HL-60/S4 treated with phorbol 12-myristate 13-acetate at 8.2 ng/mL for 4 days and 3 days (cell line): Measurements from ENCODE around the gene SLC43A2.
"Not testable (repeated sequence)": the region's sequence is repeated elsewhere in the genome, so short reads cannot be mapped to it uniquely, and the experiment has no call there.

Experiments
- in situ Hi-C: fragments of 300-500 bp; cut with MboI; formaldehyde crosslinking; loops from 2 replicates; pipeline ENCODE4 v1.15.0; 2022; ENCODE audit warnings: low sequenced_read_pairs

Gene SLC43A2

DNA sequence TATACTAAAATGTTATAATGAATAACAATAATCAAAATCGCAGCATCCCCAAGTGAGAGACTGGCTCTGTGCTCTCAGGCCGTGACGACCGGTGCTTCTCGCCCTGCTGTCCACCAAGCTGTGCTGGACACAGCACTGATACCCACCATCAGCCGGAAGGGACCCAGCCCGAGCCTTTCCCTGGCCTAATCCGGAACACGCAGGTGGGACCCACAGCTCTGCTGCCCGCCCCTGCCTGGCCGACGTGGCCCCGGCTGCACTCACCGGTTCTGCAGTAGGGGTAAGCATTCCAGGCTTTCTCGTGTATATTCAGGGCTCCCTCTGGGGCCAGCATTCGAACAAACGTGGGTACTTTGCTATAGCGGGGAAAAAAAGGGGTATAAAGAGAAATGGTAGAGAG lies 80.6 kb downstream of the SLC43A2 start:
- in situ Hi-C loops, result no loop called here

DNA sequence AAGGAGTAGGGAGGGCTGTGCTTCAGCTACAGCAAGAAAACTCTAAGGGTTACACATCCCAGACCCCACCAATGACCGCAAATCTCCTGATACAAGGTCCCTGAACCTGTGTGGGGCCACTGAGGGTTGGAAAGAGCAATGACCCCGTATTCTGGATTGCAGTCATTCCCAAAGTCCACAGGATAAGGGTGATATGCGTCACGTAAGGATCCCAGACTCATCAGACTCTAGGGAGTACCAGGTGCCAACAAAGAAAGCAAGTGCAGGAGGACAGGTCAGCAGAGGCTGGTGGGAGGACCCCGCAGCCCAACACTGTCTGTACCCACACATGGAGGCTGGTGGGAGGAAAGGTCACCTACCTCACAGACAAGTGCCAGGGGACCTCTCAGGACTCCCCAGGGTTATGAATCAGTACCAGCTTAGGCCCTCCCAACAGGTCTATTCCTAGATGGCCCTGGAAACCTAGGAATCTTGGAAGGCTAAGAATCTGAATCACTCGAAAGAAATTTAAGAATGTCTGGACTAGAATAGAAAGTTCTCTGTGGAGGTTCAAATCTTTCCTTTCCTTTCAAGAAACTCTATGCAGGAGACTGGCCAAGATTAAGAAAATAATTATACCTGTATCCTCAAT lies 82.2 kb downstream of the SLC43A2 start:
- in situ Hi-C loops, result no loop called here

DNA sequence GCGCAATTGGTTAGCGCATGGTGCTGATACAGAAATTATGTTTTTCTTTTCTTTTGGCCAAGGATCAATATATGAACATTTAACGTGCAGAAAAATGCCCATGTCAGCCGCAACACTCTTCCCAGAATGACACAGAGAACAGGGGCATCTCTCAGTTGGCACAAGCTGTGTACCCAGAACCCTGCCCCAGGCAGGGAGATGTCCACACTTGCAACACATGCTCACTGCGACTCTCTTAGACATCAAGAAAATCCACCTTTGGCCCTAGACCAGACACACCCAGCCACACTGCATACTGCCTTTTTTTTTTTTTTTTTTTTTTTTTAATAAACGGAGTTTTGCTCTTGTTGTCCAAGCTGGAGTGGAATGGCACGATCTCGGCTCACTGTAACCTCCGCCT lies 83.0 kb downstream of the SLC43A2 start:
- in situ Hi-C loops, result no loop called here

DNA sequence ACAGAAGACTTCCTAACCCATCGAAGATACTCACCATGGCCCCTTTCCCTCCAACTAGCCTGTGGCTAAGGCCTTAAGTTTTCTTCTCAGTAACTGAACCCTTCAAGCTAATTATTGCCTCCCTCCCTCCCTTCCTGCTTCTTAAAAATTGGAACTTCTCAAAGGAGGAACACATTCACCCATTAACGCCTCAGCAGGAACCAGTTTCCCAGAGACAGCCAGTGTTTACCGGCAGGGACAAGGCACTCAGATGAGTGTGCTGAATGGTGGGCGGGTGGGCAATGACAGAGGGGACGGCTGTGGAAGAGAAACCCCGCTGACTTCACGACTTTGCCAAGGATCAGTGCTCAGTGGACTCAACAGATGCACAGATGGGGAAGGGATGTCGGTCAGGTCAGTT lies 86.3 kb downstream of the SLC43A2 start:
- in situ Hi-C loops, result no loop called here

DNA sequence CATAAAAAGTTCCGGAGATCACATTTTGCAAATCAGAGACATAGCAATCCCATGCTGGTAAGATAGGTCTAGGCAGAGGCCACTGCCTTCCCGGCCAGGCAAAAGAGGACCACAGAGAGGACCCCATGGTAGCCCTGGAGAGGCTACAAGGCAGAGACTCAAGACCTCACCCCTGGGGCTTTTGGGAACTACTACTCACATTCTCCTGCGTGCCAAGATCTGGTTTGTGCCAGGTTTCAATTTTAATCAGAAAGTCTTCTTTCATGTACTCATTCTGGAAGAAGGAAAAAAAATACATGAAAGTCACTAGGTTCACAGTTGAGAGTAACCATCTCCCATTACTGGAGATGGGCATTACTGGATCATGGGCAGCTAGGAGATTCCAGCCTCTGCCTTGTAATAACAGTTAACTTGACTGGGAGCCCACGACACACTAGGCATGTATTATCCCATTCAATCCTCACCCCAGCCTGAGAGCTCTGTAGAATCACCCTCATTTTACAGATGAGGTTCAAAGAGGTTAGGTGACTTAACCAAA lies 87.2 kb downstream of the SLC43A2 start:
- in situ Hi-C loops, result no loop called here

DNA sequence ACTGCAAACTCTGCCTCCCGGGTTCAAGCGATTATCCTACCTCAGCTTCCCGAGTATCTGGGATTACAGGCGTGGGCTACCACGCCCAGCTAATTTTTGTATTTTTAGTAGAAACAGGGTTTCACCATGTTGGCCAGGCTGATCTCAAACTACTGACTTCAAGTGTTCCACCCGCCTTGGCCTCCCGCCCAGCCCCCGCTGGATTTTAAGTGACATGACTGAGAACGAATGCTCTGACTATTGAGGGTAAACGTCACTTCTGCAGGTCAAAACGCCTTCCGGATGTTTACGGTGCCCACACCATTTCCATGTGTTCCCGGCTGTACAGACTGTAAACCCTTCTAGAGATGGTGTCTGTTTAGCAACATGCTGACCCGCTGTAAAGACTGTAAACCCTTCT lies 88.8 kb downstream of the SLC43A2 start:
- in situ Hi-C loops, result no loop called here

DNA sequence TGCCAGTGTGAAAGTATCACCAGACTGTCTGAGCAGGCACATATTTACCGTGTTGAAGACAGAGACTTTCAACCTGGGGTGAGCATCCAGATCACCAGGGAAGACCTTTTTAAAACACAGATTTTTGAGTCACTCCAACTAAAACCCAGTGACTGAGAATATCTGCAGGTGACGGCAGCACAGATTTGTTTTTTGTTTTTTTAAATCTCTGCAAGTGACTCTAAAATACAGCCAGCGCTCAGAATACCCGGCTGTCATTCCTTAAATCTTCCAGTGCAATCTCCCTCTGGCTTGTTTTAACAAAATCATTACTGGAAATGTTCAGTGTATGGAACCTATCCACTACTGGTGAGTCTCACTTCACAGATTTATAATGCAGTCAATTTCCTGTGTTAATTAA lies 92.9 kb downstream of the SLC43A2 start:
- in situ Hi-C loops, result no loop called here

DNA sequence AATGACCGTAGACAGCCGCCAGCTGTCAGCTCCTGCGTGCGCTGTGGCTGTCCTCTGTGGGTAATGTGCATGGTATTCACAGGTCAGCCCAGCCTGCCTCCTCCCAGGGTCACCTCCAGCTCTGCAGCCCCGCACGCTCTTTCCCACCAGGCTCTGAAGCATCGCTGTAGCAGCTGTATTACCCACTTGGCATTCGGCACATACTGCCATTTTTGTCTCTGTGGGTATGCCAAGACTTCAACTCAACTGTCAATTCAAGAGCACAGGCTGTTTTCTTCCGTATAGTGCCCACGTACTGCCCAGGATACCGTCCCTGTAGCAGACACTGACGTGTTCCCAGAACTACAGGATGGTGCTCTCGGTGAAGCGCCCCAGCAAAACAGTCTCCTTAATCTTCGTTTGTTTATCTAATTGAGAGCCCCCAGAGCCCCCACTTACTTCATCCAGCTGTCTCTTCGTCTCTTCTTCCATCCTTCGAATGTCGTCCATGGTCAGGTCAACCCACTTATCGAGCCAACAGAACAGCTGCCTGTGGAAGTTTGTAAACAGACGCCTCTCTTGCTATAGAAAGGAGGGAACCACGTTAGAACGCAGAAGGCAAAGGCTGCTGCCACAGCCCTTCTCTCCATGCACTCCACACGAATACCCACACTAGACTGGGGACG lies 94.8 kb downstream of the SLC43A2 start:
- in situ Hi-C loops, result no loop called here

DNA sequence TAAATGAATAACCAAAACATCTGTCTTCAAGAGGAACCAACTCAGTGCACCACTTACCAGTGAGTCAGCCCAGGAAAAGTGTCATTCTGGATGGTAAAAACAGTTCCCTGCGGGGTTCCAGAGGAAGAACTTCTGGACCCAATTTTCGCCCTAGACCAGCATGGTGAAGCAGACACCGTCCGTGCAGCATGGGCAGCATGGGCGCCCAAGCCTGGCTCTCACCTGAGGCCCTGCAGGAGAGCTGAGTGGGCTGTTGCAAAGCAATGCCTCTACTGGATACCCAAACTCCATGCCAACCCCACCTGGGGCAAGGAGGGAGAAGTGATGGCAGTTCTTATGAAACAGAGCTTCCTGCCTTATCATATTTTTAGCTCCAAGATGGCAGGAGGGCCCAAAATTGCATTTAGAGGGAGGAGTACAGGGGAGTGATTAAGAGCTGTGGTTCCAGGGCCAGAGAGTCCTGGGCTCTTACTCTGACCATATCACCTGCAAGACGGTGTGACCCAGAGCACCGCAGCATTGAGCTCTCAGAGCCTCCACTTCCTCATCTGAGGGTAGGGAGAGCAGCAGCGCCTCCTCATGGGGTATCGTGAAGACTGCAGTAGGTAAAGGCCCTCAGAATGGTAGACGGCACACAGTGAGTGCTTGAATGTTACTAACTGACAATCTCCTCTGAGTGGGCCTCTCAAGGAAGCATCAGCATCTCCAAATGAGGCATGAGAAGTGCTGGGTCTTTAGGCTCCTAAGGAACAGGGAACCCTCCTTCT lies 95.6 kb downstream of the SLC43A2 start:
- in situ Hi-C loops, result no loop called here

DNA sequence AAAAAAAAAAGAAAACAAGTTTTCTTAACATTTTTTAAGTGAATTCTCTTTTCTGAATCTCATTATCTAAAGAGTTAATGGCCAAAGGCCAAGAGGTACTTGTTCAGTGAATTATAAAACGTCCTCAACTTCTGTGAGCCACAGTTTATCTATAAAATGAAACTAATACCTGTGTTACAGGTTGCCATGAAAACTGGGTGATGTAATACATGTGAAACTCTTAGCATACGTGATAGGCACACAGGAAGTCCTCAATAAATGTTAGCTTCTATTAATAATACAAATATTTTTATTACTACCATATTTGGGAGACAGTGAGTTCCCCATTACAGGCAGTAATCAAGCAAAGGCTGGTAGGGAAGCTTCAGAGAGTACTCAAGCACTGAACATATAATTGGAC lies 98.8 kb downstream of the SLC43A2 start:
- in situ Hi-C loops, result no loop called here

DNA sequence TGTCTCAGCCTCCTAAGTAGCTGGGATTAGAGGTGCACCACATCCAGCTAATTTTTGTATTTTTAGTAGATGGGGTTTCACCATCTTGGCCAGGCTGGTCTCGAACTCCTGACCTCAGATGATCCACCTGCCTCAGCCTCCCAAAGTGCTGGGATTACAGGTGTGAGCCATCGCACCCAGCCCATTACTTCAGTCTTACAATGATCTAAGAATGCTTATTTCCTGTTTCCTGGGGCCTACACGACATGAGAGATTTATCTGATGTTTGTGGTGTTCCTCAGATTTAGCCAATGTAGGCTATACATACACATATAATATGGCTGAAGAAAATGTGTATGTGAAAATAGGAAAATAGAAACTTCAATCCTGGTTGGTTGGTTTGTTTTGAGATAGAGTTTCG lies 101.8 kb downstream of the SLC43A2 start:
- in situ Hi-C loops, result not testable (repeated sequence)

DNA sequence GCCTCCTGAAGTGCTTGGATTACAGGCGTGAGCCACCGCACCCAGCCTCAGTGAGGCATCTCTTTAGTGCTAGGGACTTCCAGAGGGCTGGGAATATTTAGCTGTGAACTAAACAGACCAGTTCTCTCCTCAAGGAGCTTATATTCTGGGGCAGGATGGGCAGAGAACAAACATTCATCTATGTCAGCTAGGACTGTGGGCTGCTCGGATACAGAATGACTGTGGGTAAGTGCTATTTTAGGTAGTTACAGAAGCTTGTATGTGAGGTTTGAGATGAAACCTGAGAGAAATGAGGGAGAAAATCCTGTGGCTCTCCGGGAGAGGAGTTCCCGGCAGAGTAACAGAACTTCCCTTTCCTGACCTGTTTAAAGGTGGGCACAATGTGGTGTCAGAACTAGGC lies 106.0 kb downstream of the SLC43A2 start:
- in situ Hi-C loops, result loop anchor here (25.0 kb wide), 1 partner anchor 260 kb away; the partner anchor contains the start of gene BHLHA9

DNA sequence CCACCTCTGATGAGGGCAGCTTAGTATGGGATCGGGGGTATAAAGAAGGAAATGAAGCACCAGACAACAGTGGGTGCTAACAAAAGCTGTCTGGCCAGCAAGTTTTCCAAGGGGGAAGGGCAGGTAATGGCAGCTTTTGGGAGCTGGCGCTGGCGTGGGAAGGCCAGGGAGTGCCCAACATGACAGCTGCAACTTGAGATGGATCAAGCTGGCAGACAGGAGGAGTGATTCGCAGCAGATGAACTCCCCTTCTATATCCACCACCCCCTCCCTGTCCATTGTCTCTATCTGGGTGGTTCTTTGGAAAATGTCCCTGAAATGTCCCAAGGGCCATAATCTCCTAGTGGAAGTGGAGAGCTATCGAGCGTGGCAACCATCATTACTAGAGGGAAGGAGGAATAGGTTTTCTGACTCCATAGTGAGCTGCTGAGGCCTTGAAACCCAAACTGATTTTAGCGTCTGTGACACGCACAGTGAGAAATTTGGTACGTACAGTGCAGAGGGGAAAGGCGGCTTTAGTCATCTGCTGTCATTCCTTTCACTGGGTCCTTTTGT lies 107.5 kb downstream of the SLC43A2 start:
- in situ Hi-C loops, result loop anchor here (25.0 kb wide), 1 partner anchor 259 kb away; the partner anchor contains the start of gene BHLHA9

DNA sequence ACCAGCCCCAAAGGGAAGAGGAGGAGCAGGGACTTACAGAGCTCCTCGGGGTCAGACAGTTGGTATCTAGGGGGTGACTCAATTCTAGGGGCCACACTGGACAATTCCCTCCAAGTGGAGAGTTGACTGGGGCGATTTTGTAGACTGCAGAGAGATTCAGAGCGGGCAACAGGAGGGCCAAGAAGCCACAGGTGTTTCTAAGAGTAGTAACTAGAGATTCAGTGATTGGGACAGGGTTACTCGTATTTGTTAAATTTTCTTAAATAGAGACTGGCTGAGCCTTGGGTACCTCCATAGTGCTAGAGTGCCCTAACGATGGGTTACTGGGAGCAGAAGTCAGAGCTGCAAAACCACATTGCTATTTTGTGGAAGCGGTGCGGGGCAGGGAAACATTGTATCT lies 109.0 kb downstream of the SLC43A2 start:
- in situ Hi-C loops, result loop anchor here (25.0 kb wide), 1 partner anchor 257 kb away; the partner anchor contains the start of gene BHLHA9
